H1 (cell line): ENCODE data around the gene ABCA2. TPM values are rescaled to one million over a fixed set of nuclear protein-coding genes. Genes with fewer than 3 reads are reported as not detected.
"Not testable (repeated sequence)": the region's sequence is repeated elsewhere in the genome, so short reads cannot be mapped to it uniquely, and the experiment has no call there.

Source experiments
- CTCF ChIA-PET: fragments of 300-600 bp; sonication (Branson Sonifier 250); formaldehyde crosslinking; loops from one replicate; lab custom pipeline; 2021; ENCODE audit not compliant: partially characterized antibody; lab: Charles Lee
- POLR2A ChIA-PET: fragments of 300-600 bp; sonication (Branson Sonifier 250); formaldehyde crosslinking; loops from one replicate; lab custom pipeline; 2021; ENCODE audit warnings: inconsistent platforms; ENCODE audit not compliant: partially characterized antibody; lab: Charles Lee
- DNase-seq, 2 experiments: peaks; one replicate each; pipeline versions ENCODE4 v3.0.0 to v3.0.0-alpha.2; 2010 to 2022; ENCODE audit warnings: low spot score in 2 of 2, low read depth in 1 of 2, mixed read lengths in 1 of 2
- FAIRE-seq: peaks from 2 replicates; lab custom pipeline; 2011; peaks lifted over from hg19 to GRCh38; lab: Jason Lieb, UNC
- H2AFZ ChIP-seq: 2 replicates; pipeline ENCODE4 v1.8.1; 2012; ENCODE audit warnings: low read length, inconsistent platforms
- H2AK5ac ChIP-seq: 2 replicates; pipeline ENCODE4 v1.6.1; 2013; ENCODE audit warnings: low read depth, low read length
- H2BK120ac ChIP-seq: replicated peaks from 2 replicates; pipeline ENCODE3; 2013; ENCODE audit warnings: low read depth, low read length, inconsistent platforms
- H2BK12ac ChIP-seq: 2 replicates; pipeline ENCODE4 v1.6.1; 2013; ENCODE audit warnings: low read depth, low read length
- H2BK15ac ChIP-seq: 2 replicates; pipeline ENCODE4 v1.6.1; 2013; ENCODE audit warnings: low read length
- H2BK20ac ChIP-seq: 2 replicates; pipeline ENCODE4 v1.6.1; 2013; ENCODE audit warnings: low read length
- H2BK5ac ChIP-seq: 2 replicates; pipeline ENCODE4 v1.6.1; 2013; ENCODE audit warnings: low read depth, low read length
- H3K14ac ChIP-seq: 2 replicates; pipeline ENCODE4 v1.6.1; 2013; ENCODE audit warnings: inconsistent platforms; ENCODE audit not compliant: insufficient read length
- H3K18ac ChIP-seq: 2 replicates; pipeline ENCODE4 v1.6.1; 2013; ENCODE audit warnings: low read length; ENCODE audit errors: extremely low read depth
- H3K23ac ChIP-seq: 2 replicates; pipeline ENCODE4 v1.6.1; 2013; ENCODE audit warnings: inconsistent platforms; ENCODE audit not compliant: insufficient read length
- H3K23me2 ChIP-seq: 2 replicates; pipeline ENCODE4 v1.6.1; 2013; ENCODE audit warnings: low read depth, low read length
- H3K27ac ChIP-seq: 2 replicates; pipeline ENCODE4 v1.6.1; 2011; ENCODE audit warnings: low read depth, low read length, inconsistent platforms
- H3K27me3 ChIP-seq, 4 experiments: replicated peaks in 1 of 4; 1 replicate in 1 of 4; 2 replicates in 3 of 4; pipeline versions ENCODE4 v1.6.1 to v1.8.1; 2011 to 2013; ENCODE audit warnings: low read length in 3 of 4, mild to moderate bottlenecking in 3 of 4, inconsistent platforms in 2 of 4, mixed read lengths in 2 of 4, moderate library complexity in 1 of 4; ENCODE audit not compliant: control insufficient read depth in 3 of 4, insufficient read depth in 3 of 4; ENCODE audit errors: extremely low read depth in 1 of 4
- H3K36me3 ChIP-seq, 4 experiments: 2 replicates each; pipeline versions ENCODE4 v1.6.1 to v1.8.1; 2011 to 2013; ENCODE audit warnings: mild to moderate bottlenecking in 4 of 4, low read length in 3 of 4, moderate library complexity in 2 of 4, control low read depth in 1 of 4, inconsistent platforms in 1 of 4; ENCODE audit not compliant: insufficient read depth in 4 of 4, control insufficient read depth in 2 of 4
- H3K4ac ChIP-seq: replicated peaks from 2 replicates; pipeline ENCODE3; 2013; ENCODE audit warnings: low read length, low read depth, mixed read lengths, inconsistent platforms; ENCODE audit not compliant: insufficient read length
- H3K4me1 ChIP-seq, 4 experiments: replicated peaks in 1 of 4; 1 replicate in 1 of 4; 2 replicates in 3 of 4; pipeline versions ENCODE4 v1.6.1 to v1.8.1; 2011 to 2013; ENCODE audit warnings: low read length in 3 of 4, inconsistent platforms in 2 of 4, mixed read lengths in 1 of 4; ENCODE audit not compliant: insufficient read depth in 4 of 4, control insufficient read depth in 3 of 4
- H3K4me2 ChIP-seq, 2 experiments: 2 replicates each; pipeline versions ENCODE4 v1.6.1 to v1.8.1; 2011 to 2013; ENCODE audit warnings: low read depth in 2 of 2, low read length in 2 of 2, control low read depth in 1 of 2, inconsistent platforms in 1 of 2, mild to moderate bottlenecking in 1 of 2; ENCODE audit not compliant: insufficient read depth in 1 of 2
- H3K4me3 ChIP-seq, 4 experiments: fragments of 200-600, 300-600 bp in 1 of 4; sonication (generic), shearing (Covaris generic), sonication (Bioruptor Twin) in 1 of 4; 2 replicates each; pipeline versions ENCODE4 v1.5.1 to v1.8.1; 2011 to 2016; ENCODE audit warnings: low read length in 4 of 4, low read depth in 3 of 4, control low read depth in 2 of 4, inconsistent platforms in 2 of 4, mild to moderate bottlenecking in 2 of 4, mixed read lengths in 1 of 4, moderate library complexity in 1 of 4; ENCODE audit not compliant: insufficient read depth in 2 of 4; ENCODE audit errors: extremely low read depth in 1 of 4
- H3K56ac ChIP-seq: replicated peaks from 2 replicates; pipeline ENCODE3; 2013; ENCODE audit warnings: low read depth, mild to moderate bottlenecking, mixed read lengths, low read length, inconsistent platforms; ENCODE audit not compliant: insufficient read length
- H3K79me1 ChIP-seq: 2 replicates; pipeline ENCODE4 v1.6.1; 2013; ENCODE audit warnings: low read depth, low read length, control low read depth
- H3K79me2 ChIP-seq, 2 experiments: 2 replicates each; pipeline versions ENCODE4 v1.6.1 to v1.8.1; 2012 to 2013; ENCODE audit warnings: low read length in 2 of 2, mild to moderate bottlenecking in 2 of 2, inconsistent platforms in 1 of 2; ENCODE audit not compliant: insufficient read depth in 2 of 2, control insufficient read depth in 1 of 2
- H3K9ac ChIP-seq, 4 experiments: replicated peaks in 1 of 4; 1 replicate in 1 of 4; 2 replicates in 3 of 4; pipeline versions ENCODE4 v1.6.1 to v1.8.1; 2011 to 2013; ENCODE audit warnings: low read depth in 3 of 4, low read length in 3 of 4, control low read depth in 2 of 4, mild to moderate bottlenecking in 2 of 4, moderate library complexity in 2 of 4, inconsistent platforms in 1 of 4; ENCODE audit errors: extremely low read depth in 1 of 4
- H3K9me3 ChIP-seq, 2 experiments: 2 replicates each; pipeline versions ENCODE4 v1.6.1 to v1.8.1; 2012 to 2013; ENCODE audit warnings: mild to moderate bottlenecking in 2 of 2, moderate library complexity in 2 of 2, control low read depth in 1 of 2, inconsistent platforms in 1 of 2, low read depth in 1 of 2, low read length in 1 of 2, mixed read lengths in 1 of 2; ENCODE audit not compliant: insufficient read depth in 2 of 2
- H4K20me1 ChIP-seq, 2 experiments: replicated peaks in 1 of 2; 2 replicates each; pipeline versions ENCODE3 to v1.8.1; 2011 to 2013; ENCODE audit warnings: inconsistent platforms in 2 of 2, low read length in 2 of 2, mild to moderate bottlenecking in 1 of 2; ENCODE audit not compliant: insufficient read depth in 2 of 2, control insufficient read depth in 1 of 2
- H4K5ac ChIP-seq: 2 replicates; pipeline ENCODE4 v1.6.1; 2013; ENCODE audit warnings: low read length, low read depth, mixed read lengths, inconsistent platforms; ENCODE audit not compliant: insufficient read length
- H4K8ac ChIP-seq: 2 replicates; pipeline ENCODE4 v1.8.0; 2013; ENCODE audit warnings: mild to moderate bottlenecking, moderate library complexity, low read length, inconsistent platforms; ENCODE audit not compliant: insufficient read depth; ENCODE audit errors: extremely low read depth
- H4K91ac ChIP-seq: replicated peaks from 2 replicates; pipeline ENCODE3; 2013; ENCODE audit warnings: low read length, mixed read lengths, inconsistent platforms; ENCODE audit not compliant: insufficient read length
- WGBS, 2 experiments: shearing (Covaris generic) in 1 of 2; methylation state at CpG; one replicate each; pipeline versions ENCODE4 v1.1.6 to v1.1.7; 2013 to 2015; ENCODE audit warnings: low lambda C conversion rate in 2 of 2, mixed read lengths in 2 of 2, inconsistent platforms in 1 of 2, low coverage in 1 of 2, missing lambda C conversion rate in 1 of 2; ENCODE audit not compliant: insufficient replicate concordance in 2 of 2, insufficient coverage in 1 of 2, insufficient read length in 1 of 2; ENCODE audit errors: extremely low coverage in 1 of 2, missing lambda C conversion rate in 1 of 2; 5-methylcytosine and 5-hydroxymethylcytosine counted together
- polyA plus RNA-seq, 7 experiments: library from polyadenylated mRNA; depleted of rRNA in 3 of 7; stranded (reverse) in 5 of 7; unstranded in 2 of 7; fragments of >200 nt in 5 of 7; fragments of 200-250 nt in 2 of 7; gene quantifications; 1 replicate in 5 of 7; 2 replicates in 1 of 7; 4 replicates in 1 of 7; pipeline versions ENCODE4 v1.2.1 to v1.2.3, GENCODE V29; 2011 to 2013; ENCODE audit warnings: missing spikeins in 2 of 7, mixed read lengths in 2 of 7
- total RNA-seq: library from RNA; stranded (reverse); fragmentation: NEBNext Ultra II Directional; extraction: Animal tissue kit (Norgen Biotek cat#: 25700); gene quantifications from 2 replicates; pipeline ENCODE4 v1.2.1, GENCODE V29; 2021

The ABCA2 gene
- total and polyA plus RNA-seq, 2 of the 8 experiments (the other 6 are each of a cell fraction or from before 2014, with no cell fraction given) = 12.5 to 14.3 TPM

GRCh38 chr9:137033481-137033880 lies 5.4 kb upstream of the ABCA2 start:
- H3K4me3 ChIP-seq, FAIRE-seq, H4K91ac ChIP-seq, H2BK20ac ChIP-seq, H3K56ac ChIP-seq, H3K14ac ChIP-seq, H3K23me2 ChIP-seq, H2AK5ac ChIP-seq, H3K79me2 ChIP-seq, H3K9me3 ChIP-seq, H3K79me1 ChIP-seq, H4K8ac ChIP-seq, H3K23ac ChIP-seq, POLR2A ChIA-PET, H3K4ac ChIP-seq, H3K27ac ChIP-seq, H4K5ac ChIP-seq, H3K4me1 ChIP-seq, H2BK15ac ChIP-seq, H2BK5ac ChIP-seq, DNase-seq, H2BK120ac ChIP-seq, H3K9ac ChIP-seq, H2AFZ ChIP-seq, H3K36me3 ChIP-seq, H3K4me2 ChIP-seq, H4K20me1 ChIP-seq, H2BK12ac ChIP-seq, H3K18ac ChIP-seq, H3K27me3 ChIP-seq: not testable (repeated sequence)
- CTCF ChIA-PET = interaction anchor here (0.7 to 4.2 kb wide), 7 partner anchors 8 to 262 kb away, joined by 3 to 65 read pairs (median 21); partner anchors contain the start of genes LCN12, PTGDS and SAPCD2
- 95% methylated on average over 5 of the region's 5 CpGs; no CpG with 5 or more reads in 1 of the 2 experiments for WGBS, 2 experiments
